GM18520 (cell line): ENCODE measurements around the gene PUS1.
"Not testable (repeated sequence)": the region's sequence is repeated elsewhere in the genome, so short reads cannot be mapped to it uniquely, and the experiment has no call there.

Source experiments
- ATAC-seq: cut with Tn5 transposase; IDR thresholded peaks from one replicate; pipeline ENCODE4 v1.9.1; 2021; ENCODE audit not compliant: unreplicated experiment

Gene PUS1

DNA sequence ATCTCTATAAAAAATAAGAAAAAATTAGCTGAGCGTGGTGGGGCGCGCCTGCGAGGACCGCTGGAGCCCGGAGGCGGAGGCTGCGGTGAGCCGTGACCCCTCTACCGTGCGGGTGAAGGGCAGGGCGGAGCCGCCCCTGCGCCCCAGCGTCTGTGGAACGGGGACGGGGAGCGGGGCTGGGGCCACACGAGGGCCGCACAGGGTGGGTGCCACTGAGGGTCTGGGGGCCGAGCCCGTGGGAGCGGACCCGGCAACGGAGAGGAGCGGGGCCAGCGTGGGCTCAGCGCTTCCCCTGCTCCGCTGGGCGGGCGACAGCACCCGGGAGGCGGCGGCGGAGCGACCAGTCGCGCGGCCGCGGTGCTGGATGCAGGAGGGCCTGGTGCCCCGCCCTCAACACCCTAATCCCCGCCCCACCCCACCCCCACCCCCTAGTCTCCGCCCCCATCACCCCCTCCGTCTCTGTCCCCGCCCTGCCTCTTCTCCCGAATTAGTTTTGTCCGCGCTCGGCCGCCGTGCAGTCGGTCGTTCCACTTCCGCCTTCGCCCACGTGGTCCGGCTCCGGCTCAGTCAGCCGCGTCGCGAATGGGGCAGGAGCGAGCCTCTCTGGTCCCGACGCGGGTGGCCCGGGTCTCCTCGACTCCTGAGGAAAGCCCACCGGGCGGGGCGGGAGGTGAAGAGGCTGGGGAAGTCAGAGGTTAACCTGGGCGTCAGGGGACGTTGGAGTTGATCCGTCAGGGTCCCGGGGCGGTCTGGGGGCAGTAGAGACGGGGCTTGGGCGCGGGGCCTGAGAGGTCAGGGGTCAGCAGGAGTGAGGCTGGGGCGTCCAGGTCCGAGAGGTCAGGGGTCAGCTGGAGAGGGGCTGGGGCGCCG lies at the start of gene PUS1:
PUS1 (plus strand) TSS at position 566 of the 870 bp plus-strand sequence. CDS start 447 bp downstream, outside the sequence.
- ATAC-seq = peak; percentile 57

DNA sequence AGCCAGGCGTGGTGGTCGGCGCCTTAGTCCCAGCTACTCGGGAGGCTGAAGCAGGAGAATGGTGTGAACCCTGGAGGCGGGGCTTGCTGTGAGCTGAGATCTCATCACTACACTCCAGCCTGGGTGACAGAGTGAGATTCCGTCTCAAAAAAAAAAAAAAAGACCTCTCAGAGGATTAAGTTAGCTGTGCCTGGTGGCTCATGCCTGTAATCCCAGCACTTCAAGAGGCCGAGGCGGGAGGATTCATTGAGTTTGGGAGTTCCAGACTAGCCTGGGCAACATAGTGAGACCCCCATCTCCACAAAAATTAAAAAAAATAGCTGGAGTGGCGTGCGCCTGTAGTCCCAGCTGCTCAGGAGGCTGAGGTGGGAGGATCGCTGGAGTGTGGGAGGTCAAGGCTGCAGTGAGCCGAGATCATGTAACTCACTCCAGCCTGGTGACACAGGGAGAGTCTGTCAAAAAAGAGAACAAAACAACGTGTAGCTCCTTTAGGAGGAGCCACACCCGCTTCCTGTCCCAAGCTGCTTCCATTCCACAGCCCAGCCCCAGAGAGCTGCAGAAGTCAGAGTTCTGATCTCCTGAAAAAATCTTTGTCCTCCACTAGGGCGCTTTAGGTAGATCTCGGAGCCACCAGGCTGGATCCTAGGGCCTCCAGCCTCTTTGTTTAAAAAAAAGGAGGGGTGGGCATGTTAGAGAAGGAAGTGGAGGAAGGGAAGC lies 46.1 kb upstream of the PUS1 start:
- no peak for ATAC-seq

DNA sequence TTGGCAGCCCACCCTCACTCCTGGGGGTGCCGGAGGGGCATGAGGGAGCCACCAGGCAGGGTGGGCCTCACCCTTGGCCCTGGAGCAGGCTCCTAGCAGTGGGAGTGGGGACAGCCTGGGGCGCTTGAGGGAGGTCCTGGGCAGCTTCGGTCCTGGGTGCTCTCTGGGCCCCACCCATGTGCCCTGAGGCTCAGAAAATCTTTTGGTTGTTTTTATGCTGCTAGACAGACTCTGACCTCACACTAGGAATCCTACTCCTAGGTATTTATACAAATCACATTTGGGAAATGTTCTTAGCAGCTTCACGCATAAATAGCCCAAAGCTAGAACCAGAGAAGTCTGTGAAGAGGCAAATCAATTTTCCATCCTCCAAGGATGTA lies 45.6 kb upstream of the PUS1 start:
- ATAC-seq = no peak

DNA sequence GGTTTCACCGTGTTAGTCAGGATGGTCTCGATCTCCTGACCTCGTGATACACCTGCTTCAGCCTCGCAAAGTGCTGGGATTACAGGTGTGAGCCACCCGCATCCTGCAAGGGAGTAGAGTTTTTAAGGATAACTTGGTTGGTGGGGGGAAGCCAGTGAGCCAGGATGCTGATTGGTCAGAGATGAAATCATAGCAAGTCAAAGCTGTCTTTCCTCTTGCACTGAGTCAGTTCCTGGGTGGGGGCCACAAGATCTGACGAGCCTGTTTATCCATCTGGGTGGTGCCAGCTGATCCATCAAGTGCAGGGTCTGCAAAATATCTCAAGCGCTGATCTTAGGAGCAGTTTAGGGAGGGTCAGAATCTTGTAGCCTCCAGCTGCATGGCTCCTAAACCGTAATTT lies 44.0 kb upstream of the PUS1 start:
- ATAC-seq = not testable (repeated sequence)

DNA sequence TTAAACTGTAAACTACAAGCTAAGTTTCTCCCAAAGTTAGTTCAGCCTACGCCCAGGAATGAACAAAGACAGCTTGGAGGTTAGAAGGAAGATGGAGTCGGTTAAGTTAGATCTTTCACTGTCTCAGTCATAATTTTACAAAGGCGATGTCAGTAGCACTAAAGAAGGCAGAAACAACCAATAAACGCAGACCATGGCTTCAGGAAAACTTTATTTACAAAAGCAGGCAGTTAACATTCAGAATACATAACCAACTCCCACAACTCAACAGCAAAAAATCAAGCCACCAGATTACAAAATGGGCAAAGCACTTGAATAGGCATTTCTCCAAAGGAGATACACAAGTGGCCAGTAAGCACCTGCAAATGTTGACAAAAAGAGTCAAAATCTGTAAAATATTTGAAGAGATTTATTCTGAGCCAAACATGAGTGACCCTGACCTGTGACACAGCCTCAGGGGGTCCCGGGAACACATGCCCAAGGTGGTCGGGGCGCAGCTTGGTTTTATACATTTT lies 43.5 kb upstream of the PUS1 start:
- ATAC-seq = no peak

DNA sequence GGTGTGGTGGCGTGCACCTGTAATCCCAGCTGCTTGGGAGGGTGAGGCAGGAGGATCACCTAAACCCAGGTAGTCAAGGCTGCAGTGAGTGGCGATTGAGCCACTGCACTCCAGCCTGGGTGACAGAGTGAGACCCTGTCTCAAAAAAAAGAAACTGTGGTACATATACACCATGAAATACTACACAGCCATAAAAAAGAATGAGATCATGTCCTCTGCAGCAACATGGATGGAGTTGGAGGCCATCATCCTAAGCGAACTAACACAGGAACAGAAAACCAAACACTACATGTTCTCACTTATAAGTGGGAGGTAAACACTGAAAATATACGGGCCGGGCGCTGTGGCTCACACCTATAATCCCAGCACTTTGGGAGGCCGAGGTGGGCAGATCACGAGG lies 37.4 kb upstream of the PUS1 start:
- ATAC-seq = not testable (repeated sequence)

DNA sequence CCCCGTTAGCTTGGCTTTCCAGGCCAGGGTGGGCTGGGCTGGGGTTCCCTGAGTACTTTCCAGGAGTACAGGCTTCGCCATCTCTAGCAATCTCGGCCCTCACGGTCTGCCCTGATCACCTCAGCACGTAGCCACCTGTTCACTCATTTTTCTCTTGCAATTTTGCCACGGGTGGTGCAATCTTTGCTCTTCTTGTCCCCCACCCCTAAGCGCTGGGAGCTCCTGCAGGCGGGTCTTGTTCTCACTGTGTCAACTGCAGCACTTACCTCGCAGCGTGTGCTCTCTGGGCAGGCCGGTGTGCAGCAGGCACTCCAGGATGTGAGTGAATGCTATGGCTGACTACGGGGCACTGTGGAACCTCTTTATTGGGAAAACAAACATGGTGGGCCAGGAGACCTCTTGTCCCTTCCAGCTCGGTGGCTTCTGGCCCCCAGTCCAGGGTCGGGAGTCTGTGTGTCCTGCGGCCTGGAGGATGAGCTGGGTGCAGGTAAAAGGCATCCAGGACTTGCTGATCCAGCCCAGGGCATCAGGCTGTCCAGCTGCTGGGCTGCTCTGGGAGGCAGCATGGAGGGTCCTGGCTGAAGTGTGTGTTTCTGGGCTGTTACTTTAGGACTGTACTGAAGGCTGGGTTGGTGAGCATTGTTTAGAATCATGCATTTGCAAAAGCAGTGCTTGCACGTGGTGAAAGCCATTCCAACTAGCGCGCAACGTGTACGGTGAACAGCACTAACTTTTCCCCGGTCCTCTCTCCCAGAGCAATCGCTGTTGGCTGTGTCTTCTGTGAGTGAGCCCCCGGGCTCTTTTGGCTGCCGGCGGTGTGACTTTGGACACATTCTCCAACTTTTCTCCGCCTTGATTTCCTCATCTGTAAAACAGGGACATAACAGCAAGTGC lies 36.1 kb upstream of the PUS1 start:
- no peak for ATAC-seq

DNA sequence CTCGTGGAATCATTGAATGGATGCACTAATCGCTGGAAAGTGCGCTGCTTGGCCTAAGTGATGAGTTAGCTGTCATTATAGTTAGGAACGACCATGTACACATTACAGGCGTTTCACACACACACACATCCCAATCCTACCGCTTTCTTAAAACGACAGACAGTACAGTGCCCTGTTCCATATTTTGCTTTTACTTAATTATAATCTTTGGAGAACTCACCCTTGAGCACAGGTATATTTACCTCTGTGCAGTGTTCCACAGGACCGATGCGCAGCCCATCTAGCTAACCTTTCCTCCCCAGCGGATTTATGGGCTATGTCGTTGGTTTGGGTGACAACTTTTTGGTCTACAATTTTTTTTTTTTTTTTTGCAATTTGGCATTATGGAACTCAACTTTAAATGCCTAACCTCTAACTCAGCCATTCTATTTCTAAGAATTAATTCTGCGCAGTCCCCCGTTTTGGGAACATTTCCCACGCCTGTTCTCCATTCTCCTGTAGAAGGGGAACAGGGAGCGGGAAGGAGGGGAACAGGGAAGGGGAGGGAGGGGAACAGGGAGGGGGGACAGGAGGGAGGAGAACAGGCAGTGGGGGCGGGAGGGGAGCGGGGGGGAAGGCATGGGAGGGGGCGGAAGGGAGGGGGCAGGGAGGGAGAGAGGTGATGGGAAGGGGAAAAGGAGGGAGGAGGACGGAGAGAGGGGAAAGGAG lies 35.3 kb upstream of the PUS1 start:
- no peak for ATAC-seq

DNA sequence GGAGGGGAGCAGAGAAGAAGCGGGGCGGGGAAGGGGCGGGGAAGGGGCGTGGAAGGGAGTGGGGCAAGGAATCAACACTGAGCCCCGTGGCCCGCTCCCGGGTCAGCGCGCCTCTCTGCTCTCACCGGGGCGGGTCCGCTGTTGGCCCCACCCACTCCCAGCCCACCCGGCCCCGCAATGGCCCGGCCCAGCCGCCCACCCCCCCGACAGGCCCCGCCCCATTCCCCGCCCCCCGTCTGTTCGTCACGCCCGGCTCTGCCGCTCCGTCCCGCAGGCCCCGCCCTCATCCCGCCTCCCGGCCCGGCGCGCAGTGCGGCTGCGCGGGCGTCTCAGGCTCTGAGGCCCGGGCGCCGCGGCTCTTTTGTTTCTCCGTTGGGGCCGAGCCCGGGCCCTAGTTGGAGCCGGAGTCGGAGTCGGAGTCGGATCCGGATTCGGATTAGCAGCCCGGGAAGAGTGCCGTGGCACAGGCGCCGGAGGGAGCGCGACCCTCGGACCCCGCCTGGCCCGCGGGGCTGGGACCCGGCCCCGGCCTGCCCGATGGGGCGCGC lies 34.7 kb upstream of the PUS1 start, which contains the start of gene ULK1:
ULK1 (plus strand) TSS at position 310 of the 548 bp plus-strand sequence. CDS start 380 bp downstream, outside the sequence.
- peak; percentile 70 for ATAC-seq

DNA sequence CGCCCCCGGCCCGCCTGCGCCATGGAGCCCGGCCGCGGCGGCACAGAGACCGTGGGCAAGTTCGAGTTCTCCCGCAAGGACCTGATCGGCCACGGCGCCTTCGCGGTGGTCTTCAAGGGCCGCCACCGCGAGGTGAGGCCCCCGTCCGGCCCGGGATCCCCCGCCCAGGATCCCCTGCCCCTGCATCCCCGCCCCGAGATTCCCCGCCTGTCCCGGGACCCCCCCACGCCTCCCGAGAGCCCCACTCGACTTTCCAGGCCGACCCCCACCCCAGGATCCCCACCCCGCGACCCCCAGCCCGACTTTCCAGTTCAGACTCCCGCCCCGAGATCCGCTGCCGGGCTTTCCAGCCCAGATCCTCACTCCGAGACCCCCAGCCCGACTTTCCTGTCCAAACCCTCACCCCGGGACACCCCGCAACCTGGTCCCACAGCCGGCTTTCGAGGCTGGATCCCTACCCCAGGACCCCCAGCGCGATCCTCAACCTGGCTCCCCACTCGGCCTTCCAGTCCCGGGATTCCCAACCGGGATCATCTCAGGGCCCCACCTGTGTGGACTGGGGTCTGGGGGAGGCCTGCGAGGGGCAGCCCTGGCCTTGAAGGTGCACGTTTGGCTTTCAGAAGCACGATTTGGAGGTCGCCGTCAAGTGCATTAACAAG lies 34.0 kb upstream of the PUS1 start:
- no peak for ATAC-seq

DNA sequence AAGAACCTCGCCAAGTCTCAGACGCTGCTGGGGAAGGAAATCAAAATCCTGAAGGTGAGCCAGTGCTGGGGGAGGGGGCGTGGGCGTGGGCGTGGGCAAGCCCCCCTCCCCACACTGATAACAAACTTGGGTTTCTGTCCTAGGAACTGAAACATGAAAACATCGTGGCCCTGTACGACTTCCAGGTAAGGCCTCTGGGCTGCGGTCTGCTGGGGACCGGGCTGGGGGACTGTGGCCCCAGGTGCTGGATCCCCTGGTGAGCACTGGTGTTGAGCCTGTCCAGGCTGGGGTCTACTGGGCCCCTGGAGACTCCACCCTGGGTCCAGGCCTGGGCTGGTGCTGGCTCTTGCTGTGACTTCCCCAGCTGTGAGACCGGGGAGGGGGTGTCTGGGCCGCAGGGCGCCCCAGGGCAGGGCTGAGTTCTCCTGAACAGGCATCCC lies 33.4 kb upstream of the PUS1 start:
- ATAC-seq = no peak

DNA sequence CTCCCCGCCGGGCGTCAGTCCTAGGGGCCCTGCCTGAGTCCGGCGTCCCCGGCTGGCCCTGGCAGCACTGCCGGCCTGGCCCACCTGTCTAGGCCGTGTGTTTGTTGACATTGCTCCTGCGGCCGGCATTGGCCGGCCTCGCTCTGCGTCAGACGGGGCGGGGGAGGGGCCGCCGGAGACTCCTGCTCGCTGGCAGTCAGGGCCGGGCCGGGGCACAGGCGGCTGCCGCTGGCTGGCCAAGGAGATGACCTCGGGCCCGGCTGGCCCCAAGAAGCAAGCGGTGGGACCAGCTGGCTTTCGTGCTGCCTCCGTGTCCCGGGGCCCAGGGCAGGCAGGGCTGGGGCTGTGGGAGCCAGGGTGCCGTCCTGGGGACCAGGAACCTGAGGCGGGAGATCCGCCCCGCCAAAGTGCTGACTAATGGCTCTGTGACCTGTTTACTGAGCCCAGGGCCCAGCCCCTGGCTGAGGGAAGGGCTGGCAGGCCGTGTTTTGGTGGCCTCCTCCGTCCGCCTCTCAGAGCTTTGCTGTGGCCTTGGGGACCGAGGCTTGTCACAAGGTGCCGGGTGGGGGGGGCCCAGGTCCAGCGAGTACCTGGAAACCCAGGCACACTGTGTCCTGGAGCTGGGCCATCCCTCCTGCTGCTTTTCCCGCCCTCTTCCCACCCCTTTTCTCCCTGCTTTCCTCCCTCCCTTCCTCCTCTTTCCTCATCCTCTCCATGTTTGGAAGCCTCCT lies 32.8 kb upstream of the PUS1 start:
- peak; percentile 68 for ATAC-seq

DNA sequence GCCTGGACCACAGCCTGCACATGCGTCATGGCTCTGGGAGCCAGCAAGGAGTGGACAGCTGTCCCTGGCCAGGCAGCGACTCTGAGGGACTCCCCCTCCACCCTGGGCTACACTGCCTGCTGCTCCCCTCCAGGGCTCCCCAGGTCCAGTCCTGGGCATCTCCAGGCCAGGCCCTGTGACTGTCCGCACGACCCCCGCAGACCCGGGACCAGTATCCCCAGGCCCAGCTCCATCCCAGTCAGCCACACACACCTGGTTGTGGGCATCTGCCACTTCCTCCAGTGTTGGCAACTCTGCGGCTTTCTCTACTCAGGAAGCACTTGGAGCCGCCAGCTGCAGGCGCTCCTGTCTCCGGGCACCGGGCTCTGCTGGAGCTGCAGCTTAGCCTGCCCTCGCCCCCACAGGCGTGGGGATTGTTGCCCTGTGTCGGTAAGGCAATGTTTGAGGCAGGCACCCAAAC lies 32.2 kb upstream of the PUS1 start:
- ATAC-seq = no peak

DNA sequence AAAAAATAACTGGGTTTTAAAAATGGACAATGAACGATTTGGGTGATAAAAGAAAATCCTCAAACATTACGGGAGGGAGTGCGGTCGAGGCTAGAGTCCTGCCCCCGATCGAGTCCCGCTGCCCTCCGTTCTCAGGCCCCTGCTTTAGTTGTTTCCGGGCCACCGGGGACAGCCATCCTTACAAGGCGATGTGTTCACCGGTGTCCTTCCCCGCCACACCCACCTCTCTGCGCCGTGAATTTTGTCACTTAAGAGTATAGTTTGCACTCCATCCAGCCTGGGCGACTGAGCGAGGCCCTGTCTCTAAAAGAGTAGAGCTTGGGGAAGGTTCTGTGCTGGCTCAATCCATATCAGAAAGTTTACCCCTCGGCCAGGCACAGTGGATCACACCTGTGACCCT lies 31.8 kb upstream of the PUS1 start:
- ATAC-seq = no peak

DNA sequence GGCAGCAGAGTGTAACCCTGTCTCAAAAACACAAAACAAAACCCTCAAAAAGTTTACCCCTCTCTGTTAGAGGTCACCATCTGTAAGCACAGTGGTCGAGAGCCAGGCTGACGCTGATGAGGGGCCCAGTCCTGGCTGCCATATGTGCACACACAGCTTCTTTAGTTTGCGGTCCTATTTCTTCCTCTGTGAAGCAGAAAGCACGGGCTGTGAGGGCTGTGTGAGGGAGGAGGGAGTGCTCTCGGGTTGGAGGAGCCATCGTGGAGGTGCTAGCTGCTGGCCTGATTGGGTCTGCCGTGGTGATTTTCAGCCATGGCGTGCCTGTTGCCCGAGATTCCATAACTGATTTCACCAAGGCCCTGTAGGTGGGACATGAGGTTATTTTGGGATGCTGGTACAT lies 31.2 kb upstream of the PUS1 start:
- ATAC-seq = no peak

DNA sequence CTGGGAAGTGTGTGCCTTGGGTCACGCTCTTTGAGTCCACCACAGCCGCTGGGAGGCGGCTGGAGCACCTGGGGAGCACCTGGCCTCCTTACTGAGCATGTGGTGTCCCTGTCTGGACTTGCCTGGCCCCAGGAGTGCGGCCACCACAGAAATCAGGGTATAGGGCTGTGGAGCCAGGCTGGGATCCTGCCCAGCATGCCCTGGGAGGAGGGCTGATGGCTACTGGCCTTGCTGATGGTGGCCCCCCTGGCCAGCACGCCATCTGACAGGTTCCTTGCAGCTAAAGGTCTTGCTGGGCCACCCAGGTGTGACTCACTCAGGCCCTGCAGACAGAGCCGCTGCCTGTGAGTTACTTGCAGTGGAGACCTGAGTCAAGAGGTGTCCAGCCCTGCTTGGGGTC lies 28.7 kb upstream of the PUS1 start:
- ATAC-seq = no peak

DNA sequence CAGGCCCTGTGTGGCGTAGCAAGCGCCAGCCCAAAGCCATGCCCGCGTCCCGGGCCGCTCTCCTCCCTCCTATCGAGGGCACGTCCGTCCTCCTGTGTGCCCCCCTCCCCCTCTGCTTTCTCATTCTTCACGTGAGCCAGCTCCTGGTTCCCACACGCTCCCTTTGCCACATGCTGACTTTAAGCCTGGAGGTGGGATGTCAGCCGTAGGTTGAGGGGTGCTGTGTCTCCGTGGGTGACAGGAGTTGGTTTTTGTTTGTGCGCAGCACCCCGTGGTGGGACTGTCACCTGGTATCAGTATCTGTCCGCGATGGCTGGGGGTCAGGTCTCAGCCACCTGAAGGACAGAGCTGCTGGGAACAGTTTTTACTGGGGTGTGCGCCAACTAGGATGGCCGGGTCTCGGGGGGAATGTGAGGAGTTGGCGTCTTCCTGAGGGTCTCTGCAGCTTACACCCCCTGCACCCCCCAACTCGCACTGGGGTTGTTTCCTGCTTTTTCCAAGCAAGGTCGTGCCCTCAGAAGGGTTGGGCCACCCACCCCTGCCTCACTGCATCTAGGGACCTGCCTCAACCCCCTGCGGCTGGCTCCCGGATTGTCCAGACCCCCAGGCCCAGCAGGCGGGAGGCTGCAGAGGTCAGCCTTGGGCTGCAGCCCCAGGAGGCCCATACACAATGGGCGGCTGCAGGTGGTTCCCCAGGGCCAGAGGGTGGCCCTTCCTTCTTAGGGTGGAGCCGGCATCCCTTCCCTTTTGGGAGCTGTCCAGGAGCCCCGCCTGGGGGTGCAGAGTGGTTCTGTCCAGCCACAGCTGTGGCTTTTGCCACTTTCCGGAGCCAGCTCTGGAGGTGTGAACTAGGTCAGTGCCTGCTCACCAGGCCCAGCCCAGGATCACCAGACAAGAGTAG lies 27.4 kb upstream of the PUS1 start:
- no peak for ATAC-seq
